Stimulated activated CD8-positive, alpha-beta memory T cell treated with anti-CD3 and anti-CD28 coated beads, Interleukin-4, amount 100 ng/mL, for 4 hours (primary cell): ENCODE results near the gene NHSL2.
A peak's percentile ranks its signal among the peaks of the same experiment; 100 is the strongest.
"Not testable (repeated sequence)": the region's sequence is repeated elsewhere in the genome, so short reads cannot be mapped to it uniquely, and the experiment has no call there.

Experiments used
- DNase-seq, 2 donors: peaks; one replicate each; pipeline ENCODE4 v3.0.0-alpha.2; 2020; ENCODE audit warnings: low read depth in 2 of 2, low spot score in 1 of 2

NHSL2 gene

DNA sequence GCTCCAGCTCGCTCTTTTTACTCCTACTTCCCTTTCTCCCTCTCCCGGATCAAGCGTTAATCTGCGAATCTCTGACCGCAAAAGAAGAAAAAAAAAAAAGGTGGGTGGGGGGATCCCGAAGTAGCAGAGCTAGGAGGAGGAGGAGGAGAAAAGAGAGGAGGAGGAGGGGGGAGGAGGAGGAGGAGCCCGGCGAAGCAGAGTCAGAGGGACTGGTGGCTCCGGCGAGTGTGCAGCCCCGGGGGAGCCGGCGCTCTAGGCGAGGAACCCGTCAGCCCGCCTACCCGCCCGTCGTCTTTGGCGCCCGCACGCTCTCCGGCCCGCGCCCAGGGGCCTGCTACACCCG lies at the start of gene NHSL2:
NHSL2 (plus strand) TSS at position 203 of the 343 bp plus-strand sequence.
- peak in 1 of 2 donors; percentile 27 for DNase-seq

DNA sequence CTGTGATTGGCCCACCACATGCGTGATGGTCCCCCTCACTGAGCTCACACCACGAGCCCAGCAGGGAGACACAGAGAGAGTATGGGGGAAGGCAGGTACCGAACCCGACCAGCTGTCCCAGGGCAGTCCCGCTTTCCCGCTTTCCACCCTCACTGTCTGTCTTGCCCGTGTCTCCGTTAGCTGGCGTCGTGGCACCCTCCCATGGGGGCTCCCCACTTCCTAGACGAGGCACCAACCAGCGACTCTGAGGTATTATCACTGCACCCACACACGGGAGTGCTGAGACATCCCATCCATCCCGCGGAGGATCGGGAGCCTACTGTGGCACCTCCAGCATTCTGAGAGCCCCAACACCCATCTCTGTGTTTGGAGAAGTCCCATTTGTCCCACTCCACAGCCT lies 43.0 kb upstream of the NHSL2 start:
- no peak for DNase-seq

DNA sequence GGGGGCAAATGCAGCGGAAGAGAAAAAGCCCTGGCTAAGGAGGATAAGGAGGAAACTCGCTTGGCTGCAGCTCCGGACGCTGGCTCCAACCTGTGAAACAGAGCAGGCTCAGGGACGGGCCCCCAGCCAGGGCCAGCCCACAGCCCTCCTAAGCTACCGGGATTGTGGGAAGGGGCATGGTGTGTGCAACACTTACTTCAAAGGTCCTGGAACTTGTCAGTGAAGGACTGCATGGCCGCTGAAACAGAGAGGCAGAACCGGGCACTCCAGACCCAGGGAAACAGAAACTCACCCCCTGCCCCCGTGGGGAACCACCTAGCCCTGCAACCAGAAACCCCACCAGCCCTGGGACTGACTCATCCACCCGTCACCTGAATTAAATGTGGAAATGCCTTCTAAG lies 41.1 kb upstream of the NHSL2 start:
- not testable (repeated sequence) for DNase-seq

DNA sequence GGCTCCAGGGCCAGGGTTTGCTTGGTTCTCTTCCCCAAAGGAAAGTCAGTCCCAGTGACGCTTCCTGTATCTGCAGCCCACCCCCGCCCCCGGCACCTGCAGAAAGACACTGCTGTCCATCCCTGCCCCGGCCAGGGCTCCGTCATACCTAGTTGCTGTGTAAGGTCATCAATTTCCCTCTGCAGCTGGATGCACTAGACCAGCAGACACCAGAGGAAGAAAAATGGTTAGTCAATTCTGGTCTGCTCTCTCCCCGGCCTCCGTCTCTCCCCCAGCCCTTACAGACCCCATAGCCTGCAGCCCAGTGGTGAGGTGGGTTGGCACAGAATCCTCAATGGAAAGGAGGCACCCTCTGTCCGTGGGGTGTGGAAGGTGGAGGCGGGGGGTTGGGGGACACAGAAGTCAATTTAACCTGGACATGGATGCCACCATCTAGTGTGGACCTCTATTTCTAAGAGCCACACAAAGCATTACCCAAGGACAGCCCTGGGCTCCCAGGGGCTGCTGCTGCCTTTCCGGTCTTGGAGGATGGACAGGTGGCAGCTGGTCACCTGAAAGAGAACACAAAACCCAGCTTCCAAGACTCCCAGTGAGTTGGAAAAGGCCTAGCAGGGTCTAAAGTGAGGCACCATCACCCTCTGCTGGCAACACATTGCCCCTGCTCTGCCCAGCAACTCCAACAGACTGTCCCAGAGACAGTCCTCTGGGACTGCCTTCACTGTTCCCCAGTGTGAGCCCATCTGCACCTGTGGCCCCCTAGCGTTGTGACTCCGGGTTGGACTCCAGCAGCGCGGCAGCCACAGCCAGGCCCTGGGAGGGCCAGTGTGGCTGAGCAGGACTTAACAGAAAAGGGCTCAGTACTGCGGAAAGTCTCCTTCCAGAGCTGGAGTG lies 40.2 kb upstream of the NHSL2 start:
- DNase-seq = no peak

DNA sequence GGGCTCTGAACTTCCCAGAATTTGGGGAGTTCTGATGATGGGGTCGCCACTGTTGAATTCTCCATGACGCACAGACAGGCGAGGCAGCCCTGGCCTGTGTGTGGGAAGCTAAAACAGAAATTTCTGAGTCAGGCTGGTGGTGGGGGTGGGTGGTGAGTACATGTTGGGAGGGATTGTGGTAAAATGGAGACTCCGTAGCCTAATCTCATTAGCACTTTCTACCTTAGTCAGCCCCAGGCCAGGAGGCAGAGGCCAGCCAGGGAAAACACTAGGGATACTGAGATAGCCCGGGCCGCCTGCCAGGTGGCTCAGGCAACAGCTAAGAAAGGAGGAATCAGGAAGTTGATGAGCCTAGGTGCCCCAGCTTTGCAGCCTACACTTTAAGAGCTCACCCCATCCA lies 39.3 kb upstream of the NHSL2 start:
- DNase-seq = no peak

DNA sequence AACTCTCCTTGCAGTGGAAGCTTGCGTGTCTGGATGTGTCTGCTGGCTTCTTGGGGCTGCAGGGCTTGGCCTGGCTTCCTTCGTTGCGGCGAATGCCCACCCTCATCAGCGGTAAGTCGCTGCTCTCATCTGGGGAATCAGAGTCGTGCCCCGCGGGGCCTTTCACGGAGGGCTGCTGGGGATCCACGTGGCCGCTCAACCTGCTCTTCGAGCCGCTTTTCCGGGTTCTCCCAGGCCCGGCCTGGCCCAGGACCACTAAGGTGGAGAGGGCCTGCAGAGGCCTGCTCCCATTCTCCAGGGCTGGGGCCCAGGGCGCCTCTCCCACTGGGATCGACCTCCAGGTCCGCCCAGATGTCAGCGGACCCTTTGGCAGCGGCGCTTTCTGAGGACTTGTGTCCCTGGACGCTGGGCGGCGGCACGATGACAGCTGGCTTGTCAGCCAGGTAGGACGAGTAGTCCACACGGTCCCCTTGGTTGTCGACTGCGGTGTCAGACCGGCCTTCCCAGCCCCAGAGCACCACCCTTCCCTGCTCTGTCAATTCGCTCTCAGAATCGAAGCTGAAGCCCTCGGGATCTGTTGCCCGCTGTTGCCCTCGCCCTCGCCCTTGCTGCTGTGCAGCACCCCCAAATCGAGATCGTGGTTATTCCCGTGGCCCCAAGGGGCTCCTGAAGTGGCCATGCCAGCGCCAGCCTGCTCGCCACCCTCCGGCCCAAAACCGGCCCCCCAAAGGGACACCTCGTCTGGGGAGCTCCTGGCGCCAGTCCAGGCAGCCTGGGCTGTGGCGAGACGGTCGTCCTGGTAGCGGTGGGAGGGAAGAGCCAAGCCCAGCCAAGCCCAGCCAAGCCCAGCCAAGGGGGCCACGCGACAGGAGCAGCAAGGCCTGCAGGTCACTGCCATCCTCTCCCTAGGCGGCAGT lies 37.8 kb upstream of the NHSL2 start:
- no peak for DNase-seq

DNA sequence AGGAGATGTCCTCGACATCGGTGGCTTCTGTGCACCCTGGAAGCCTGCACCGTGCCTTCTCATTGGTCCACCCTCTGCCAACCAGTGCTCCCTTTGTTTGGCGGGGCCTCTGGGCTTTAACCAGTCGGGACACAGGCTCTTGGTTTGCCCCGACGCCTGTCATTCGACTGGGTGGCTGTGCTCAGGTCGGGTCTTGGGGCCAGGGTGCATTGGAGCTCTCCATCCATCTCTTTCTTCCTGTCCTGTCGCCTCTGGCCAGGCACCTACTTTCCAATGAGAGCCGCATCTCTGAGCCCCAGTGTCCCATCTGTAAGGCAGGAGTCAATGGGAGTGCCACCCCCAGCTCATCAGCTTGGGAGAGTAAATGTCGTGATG lies 37.2 kb upstream of the NHSL2 start:
- DNase-seq = no peak

DNA sequence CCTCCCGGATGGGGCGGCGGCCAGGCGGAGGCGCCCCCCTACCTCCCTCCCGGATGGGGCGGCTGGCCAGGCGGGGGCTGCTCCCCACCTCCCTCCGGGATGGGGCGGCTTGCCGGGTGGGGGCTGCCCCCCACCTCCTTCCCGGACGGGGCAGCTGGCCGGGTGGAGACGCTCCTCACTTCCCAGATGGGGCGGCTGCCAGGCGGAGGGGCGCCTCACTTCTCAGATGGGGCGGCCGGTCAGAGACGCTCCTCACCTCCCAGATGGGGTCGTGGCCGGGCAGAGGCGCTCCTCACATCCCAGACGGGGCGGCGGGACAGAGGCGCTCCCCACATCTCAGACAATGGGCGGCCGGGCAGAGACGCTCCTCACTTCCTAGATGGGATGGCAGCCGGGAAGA lies 33.8 kb upstream of the NHSL2 start:
- not testable (repeated sequence) for DNase-seq

DNA sequence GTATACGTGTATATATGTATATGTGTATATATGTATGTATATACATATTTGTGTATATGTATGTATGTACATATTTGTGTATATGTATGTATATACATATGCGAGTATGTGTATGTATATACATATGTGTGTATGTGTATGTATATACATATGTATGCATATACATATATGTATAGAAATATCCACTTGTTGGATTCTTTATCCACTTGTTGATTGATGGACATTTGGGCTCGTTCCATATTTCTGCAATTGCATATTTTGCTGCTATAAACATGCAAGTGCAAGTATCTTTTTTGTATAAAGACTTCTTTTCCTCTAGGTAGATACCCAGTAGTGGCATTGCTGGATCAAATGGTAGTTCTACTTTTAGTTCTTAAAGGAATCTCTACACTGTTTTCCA lies 25.5 kb upstream of the NHSL2 start:
- no peak for DNase-seq

DNA sequence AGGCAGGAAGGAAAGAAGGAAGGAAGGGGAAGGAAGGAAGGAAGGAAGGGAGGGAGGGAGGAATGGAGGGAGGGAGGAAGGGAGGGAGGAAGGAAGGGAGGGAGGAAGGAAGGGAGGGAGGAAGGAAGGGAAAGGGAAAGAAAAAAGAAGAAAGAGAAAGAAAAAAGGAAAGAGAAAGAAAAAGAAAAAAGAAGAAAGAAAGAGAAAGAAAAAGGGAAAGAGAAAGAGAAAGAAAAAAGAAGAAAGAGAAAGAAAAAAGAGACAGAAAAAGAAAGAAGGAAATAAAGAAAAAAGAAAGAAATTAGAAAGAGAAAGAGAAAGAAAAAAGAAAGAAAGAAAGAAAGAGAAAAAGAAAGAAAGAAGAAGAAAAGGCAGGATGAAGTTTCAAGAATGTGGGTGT lies 15.0 kb upstream of the NHSL2 start:
- no peak for DNase-seq

DNA sequence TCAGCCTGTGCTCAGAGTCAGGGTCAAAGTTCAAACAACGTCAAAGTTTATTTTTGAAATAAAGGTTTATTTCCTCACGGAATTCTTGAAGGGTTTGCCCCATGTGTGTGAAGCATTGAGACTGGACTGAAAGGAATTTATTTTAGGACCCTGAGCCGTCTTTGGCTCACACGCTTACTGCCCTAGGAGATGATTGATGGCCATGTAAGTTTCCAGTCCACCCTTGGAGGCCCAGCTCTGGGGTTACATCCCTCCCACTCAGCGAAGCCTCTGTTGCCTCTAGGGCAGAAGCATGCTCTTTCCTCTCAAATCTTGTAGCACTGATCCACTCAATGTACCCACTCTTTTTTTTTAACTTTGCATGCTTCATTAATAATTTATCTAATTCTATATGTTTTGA lies 4.5 kb upstream of the NHSL2 start:
- no peak for DNase-seq

DNA sequence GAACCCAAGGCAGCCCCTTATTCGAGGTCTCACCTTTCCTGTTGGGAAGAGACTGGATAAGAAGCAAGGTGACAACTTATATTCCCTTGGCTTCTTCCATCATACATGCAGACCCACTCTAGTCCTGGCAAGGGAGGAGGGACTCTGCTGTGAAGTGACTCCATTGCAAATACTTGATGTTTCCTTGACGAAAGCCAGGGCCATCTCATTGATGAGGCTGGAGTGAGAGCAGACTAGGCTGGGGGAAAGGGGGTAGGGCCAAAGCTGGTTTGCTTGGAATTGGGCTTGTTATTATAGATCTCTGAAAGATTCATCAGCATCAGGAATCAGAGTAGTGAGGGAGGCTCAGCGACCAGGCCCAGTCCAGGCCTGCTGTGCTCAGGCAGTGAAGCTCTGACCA lies 2.3 kb upstream of the NHSL2 start:
- no peak for DNase-seq

DNA sequence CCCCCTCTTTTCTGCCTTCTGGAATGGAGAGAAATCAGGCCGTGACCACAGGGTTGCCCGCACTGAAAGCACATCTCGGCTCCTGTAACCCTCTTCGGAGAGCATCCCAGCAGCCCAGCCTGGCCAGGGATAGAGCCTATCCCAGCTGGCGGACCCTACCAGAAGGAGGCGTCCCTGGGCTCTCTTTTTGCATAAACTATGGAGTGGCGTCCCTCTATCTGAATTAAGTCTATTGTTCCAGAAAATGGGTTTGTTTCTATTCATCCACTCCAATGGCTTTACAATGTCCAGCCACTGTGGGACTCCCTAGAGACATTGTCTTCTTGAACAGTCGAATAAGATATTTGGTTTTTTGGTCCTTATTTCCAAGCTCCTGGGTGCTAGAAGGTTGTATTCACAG lies 689 bp upstream of the NHSL2 start:
- no peak for DNase-seq

DNA sequence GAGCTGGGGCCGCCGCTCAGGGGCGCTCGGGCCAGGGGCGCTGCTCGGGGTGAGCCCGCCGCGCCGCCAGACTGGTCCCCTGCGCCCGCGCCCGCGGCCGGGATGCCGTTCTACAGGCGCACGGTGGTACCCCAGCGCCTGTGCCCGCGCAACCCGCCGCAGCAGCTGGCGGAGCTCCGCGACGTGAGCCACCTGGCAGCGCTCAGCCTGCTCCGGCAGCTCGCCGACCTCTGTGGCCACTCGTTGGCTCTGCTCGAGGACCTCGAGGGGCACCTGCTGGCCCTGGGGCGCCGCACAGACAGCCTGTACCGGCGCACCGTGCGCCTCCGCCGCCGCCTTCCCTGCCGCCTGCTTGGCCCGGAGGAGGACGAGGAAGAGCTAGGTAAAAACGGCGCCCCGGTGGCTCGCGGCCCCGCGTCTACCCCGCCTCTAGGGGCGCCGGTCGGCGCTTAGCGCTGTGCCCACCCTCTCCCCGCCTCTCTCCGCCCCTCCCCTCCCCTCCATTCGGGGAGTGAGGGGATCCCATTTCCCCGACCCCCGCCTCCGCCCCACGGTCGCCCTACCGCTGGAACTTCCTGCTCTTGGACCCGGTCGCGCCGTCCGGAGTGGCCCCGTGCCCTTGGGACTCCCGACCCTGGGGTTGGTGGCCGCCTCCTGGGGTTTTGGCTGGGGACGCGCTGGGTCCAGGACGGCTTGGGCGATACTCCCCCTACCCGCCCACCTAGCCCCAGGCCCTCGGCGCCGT lies 513 bp downstream of the NHSL2 start:
- DNase-seq = no peak

DNA sequence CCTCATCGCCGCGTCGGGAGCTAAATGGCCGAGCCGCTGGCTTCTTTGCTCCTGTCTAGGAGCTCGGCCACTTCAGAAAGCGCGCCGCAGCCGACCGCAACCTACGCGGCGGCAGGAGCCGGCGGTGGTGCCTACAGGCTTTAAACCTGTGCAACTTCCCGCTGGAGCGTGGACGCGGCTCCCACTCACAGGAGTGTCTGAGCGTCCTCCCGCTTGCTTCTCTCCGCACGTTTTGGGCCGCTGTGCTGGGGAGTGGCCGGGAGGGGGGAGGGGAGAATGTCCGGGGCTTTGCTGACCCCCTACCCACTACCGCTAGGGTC lies 1.0 kb downstream of the NHSL2 start:
- DNase-seq = no peak

DNA sequence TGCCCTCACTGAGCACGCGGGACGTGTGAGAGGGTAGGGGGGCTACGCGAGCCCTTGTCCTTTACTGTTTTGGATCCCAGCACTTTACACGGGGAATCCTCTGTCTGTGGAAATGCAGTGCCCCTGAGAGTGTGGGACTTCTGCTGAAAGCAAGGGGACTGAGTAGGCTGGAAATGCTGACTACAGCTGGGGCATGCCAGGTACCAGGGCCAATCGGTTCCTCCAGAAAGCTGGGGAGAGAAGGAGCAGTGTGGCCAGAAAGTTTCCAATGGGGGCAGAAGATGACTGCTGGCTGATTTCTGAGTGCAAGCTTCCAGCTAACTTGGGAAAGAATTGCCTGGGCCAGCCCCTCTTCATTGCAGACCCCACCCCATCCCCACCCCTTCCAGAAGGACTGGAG lies 1.5 kb downstream of the NHSL2 start:
- no peak for DNase-seq

DNA sequence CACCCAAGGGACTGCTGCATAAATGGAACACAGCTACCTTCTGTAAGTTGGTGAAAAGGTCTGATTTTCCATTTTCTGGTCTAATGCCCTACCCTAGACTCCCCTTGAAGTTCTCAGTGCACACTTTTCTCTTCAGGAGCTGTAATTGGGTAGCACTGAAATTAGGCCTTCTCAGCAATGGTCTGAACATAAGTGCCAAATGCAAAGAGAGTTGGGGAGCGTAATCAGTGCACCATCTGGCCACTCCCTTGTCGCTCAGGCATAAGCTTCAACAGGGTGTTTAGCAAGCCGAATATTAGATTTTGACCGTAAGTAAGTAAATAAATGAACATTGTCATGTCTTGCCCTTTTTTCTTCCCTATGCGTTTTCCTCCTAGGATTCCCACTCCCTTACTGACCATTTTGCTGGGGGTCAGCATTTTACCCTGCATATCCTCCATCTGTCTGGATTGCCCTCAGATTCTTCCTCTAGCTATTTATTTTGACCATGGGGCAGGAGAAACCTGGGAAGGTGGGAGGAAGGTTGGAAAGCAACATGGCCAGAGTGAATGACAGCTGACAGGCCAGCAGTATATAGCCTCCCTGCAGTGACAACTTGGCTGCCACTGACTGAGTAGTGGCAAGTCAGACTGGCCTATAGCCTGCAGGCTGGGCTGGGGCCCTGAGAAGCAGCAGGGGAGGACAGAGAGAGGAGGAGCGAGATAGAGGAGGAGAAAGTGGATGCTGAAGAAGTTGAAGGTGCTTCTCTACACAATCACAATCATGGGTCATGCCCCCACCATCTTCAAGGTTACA lies 2.7 kb downstream of the NHSL2 start:
- DNase-seq = no peak

DNA sequence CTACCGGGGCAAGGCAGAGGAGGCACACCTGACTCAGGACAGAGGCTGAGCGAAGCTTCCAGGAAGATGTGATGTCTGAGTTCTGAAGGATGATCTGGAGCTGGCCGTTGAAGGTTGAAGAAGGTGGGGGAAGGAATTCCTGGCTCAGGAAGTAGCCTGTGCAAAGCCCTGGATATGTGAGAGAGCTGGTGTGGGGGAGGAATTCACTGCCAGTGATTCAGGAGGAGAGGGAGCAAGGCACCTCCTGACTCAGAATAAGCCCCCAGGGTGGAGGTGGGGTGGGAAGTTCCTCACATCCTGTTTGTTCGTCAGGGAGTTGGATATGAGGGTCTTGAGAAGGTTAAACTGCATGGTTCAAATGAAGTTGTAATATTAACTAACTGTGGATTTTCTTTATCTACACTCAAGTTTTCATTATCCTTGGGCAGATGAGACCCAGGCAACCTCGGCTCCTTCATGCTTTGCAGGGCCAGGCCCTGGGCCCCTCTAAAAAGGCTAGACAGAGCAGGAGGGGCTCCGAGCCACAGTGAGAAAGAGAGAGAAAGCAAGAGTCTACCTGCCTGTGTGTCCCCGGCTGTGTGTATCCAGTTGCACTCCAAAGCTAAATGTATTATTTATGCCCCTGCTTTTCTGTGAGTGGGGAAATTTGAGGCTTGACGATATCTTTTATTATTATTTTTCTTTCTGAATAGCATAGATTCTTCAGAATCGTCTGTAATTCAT lies 7.1 kb downstream of the NHSL2 start:
- no peak for DNase-seq

DNA sequence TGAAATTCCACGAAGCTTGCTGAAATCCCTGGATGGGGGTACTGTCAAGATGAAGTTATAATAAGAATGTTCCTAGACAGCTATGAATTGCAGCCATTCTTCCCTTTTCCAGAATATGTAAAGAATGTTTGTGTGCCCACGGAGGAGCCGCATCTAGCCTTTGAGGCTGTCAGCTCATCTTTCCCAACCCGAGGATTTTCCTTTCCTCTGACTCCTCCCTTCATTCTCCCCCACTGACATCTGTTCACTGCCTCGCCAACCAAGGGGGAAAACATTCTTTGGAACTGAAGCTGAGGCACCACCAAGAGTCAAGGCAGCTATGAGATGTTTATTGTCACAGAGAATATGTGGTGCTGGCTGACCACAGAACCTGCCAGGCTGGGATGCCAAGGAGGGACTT lies 8.8 kb downstream of the NHSL2 start:
- DNase-seq = no peak

DNA sequence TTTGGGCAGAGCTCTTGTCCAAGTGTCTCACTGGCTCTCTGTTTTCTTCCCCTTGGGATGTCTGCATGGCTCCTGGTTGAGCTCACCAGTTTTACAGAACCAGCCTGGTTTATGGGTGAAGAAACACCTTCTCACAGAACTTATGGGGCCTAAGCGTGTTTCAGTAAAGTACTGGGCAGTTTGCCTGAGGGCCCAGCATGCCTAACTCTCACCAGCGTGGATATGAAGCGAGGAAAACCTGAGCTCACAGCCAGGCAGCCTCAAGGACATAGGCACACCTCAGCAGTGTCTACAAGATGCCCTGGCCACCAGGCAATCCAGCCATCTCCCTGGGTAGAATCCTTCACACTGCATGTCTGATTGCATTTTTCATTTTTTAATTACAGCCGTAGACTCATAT lies 9.2 kb downstream of the NHSL2 start:
- no peak for DNase-seq
